ENCODE data around the gene MTA1.

DNA sequence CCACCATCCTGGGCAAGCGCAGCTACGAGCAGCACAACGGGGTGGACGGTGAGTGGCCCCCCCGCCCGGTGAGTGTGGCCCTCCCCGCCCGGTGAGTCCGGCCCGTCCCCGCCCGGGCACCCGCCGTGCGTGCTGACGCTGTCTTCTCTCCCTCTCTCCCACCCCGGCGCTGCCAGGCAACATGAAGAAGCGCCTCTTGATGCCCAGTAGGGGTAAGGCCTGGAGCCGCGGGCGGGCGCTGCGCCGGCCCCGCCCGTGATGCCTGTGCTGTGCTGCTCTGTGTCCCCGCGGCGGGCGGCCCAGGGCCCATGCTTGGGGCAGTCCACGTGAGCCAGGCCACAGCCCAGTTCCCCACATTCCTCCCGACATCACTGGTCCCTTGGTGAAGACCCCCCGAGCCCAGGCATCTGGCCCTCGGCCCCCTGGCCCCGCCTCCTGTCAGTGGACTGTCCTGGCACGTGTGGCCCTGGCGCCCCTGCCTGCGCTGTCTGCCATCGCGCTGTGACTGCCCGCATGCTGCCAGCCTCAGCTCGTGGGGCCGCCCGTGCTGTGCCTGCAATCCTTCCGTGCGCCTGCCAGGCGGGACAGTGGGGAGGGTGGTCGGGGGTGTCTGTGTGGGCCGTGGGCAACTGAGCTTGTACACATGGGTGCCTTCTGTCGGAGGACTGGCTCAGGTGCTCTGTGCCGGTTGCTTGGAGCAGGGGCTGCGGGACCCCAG is 47.1 kb downstream of the MTA1 start:
- TF ChIP-seq, protein P1, sequence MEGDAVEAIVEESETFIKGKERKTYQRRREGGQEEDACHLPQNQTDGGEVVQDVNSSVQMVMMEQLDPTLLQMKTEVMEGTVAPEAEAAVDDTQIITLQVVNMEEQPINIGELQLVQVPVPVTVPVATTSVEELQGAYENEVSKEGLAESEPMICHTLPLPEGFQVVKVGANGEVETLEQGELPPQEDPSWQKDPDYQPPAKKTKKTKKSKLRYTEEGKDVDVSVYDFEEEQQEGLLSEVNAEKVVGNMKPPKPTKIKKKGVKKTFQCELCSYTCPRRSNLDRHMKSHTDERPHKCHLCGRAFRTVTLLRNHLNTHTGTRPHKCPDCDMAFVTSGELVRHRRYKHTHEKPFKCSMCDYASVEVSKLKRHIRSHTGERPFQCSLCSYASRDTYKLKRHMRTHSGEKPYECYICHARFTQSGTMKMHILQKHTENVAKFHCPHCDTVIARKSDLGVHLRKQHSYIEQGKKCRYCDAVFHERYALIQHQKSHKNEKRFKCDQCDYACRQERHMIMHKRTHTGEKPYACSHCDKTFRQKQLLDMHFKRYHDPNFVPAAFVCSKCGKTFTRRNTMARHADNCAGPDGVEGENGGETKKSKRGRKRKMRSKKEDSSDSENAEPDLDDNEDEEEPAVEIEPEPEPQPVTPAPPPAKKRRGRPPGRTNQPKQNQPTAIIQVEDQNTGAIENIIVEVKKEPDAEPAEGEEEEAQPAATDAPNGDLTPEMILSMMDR (IDR thresholded peaks at IDR 0.05): no peak
- TF ChIP-seq POLR2A (IDR thresholded peaks at IDR 0.05): no peak

Data from uterus (tissue), 2 donors.